Measurements from ENCODE around the gene LRRC15.

LRRC15 gene

DNA sequence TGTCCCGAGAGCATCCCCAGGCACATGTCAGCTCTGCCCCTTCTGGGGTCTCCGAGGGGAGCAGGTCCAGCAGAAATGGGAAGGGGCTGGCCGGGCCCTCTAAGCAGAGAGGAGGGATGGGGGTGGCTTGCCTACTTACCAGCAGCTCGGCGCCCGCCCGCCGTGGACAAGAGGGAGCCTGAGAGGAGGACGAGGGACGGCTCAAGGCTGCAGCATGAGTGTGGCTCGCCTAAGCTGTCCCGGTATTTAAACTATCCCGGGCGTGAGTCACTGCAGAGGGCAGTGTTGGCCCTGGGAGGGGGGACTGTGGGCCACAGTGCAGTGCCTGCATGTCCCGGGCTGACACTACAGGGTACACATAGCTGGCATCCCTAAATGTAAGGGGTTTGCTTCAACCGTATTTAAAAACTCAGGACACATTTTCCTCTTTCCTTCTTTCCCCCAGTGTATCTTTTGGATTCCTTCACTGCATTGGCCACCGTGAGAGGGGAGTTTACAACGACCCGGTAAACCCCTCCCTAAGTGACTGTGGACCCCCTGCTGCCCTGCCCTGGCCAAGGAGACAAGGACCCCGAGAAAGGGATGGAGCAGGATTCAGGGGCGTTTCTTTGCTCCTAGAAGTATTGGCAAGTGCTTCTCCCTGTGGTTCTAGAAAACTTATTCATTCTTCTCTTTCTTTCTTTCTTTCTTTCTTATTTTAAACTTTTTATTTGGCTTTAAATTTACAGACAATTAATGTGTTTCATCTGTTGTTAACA lies at the start of gene LRRC15:
LRRC15 (minus strand) TSS at position 222 of the 758 bp plus-strand sequence. CDS start 8,700 bp downstream, outside the sequence.
- no peak for DNase-seq

DNA sequence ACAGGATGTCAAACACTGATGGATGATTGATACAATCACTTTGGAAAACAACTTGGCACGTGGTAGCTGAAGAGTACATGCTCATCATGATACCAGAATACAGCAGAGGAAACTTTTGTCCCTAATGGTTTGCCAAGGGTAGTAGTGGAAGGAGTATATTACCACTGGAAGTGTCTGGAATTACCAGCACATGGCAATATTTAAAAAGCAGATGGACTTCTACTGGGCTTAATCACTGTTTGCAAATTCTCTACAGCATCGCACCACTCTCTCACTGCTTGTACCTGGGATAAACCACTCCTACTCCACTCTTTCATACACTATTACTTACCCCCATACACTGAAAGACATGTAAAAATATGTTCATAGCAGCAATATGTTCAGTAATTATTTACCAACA lies 49.1 kb upstream of the LRRC15 start:
- DNase-seq, result no peak

- no peak for DNase-seq
Observed at GRCh38 chr3:194407423-194407822, 37.9 kb upstream of the LRRC15 start.

DNA sequence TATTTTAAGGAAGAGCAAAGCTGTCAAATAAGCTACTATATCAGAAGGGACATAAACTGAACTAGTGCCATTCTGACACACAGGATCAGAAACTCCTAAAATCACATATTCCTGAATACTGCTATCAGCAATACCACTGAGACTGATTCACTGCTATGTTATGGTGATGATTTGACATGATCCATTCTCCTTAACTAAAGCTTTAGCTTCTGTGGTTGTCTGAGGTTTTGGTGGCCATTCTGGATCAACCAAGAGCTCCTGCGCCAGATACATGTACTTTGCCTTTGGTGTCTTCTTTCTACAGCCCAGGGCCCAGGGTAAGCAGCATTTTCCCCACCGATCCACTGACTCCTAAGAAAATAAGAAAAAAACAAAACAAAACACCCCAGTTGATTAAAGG lies 36.2 kb upstream of the LRRC15 start:
- no peak for DNase-seq

DNA sequence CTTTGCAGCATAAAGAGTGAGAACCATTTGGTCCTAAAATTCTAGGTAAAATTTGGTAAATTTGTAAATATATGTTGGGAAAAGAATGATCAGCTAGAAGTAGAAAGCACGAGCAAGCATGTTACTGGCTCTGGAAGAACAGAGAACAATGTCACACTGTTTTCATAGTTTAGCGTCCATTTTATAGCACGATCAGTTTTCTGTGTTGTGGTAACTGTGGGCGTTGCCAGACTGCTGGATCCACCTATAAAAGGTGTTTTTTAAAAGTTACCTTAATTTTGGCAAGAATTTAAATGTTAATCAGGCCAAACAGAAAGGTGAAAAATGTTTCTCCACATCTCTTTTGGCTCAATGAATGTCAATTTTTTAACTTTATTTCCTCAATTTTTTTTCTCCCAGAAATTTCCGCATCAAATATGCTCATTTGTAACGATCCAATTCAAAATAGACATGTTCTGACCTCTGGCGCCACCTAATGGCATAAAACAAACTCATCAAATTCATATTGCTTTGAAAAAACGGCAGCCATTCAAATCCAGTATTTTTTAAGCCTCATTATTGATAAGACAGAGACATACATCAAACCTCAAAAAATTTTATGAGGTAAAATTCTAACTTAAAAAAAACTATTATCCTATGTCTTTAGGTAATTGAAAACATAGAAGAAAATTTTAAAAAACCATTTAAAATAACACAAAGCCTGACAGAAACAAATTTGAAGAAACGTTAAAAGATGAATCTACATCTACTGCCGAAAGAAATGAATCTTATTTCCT lies 35.0 kb upstream of the LRRC15 start:
- DNase-seq, result peak; percentile 44

GRCh38 chr3:194401868-194402329 lies 32.4 kb upstream of the LRRC15 start:
- DNase-seq, result no peak

DNA sequence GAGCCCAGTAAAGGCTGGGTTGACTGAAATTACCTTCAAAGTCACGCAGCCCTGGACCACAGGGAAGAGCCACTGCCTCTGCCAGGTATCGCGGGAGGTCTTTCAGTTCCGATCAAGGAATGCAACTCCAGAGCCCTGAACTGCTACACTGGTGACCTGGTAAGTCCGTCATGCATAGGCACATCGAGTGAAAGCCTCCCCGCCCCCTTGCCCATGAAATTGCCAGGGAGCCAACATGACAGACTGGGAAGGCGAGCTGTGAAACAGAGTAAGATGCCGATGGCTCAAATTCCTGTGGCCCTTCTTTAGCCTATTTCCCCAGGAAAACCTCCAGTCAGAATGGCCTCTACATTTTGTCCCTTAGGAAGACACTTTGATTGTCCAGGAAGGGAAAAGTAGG lies 31.8 kb upstream of the LRRC15 start:
- DNase-seq, result no peak

- DNase-seq, result no peak
Observed at GRCh38 chr3:194399874-194400411, 30.4 kb upstream of the LRRC15 start.

GRCh38 chr3:194399166-194399565 lies 29.6 kb upstream of the LRRC15 start, which contains the start of gene GP5:
TSS of gene GP5 (minus strand) at chr3:194399266. CDS start at chr3:194398282, 984 bp downstream.
- no peak for DNase-seq

DNA sequence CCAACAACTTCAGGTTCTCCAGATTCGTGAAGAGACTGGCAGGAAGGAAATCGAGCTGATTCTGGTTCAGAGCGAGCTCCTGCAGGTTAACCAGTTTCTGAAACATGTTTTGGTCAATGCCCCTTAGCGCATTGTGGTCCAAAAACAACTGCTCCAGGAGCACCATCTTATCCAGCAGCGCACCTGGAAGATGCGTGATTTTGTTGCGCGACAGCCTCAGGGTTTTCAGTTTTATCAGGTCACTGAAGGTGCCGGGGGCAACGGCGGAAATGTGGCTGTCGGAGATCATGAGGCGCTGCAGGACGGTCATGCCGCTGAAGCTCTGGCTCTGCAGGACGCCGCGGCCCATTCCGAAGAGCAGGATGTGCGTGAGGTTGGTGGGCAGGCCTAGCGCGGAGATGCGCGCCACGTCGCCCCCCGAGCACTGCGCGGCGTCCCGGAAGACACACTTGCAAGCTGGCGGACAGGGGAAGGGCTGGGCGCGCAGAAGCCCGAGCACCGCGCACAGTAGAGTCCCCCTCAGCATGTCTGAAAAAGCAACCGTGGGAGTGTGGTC lies 28.3 kb upstream of the LRRC15 start:
- DNase-seq, result no peak

- no peak for DNase-seq
Observed at GRCh38 chr3:194396859-194397756, 27.6 kb upstream of the LRRC15 start.

DNA sequence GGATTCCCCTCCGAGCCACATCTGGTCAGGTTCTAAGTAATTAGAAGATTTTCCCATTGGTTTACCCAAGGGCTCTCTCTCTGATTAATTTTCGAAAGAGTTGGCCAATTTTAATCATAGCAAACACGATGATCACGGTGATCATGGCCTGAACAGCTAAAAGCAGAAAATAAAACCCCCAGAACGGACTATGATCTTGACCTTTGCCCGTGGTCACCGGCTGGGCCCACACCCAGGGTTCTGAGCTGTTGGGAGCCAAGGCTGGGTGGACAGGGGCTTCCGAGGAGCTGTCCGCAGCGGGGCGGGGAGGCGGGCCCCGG lies 27.0 kb upstream of the LRRC15 start:
- DNase-seq, result no peak

GRCh38 chr3:194395778-194396538 lies 26.4 kb upstream of the LRRC15 start:
- DNase-seq, result no peak

DNA sequence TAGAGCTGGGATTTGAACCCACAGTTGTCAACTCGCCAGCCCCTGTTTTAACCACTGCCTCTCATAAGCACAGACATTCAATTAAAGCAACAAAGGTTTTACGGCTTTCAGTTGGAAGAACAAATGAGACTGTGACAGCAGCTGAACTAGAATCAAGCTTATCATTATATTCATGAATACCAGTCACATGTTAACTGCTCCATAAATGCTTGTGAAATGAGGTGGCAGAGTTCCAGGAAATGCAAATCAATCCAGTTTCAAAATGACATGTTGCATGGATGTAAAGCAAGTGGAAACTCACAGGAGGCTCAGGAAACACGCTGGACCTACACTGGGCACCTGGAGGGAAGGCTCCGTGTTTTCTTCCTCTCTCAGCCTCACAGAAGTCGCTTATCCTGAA lies 25.7 kb upstream of the LRRC15 start:
- DNase-seq, result peak; percentile 19

GRCh38 chr3:194392576-194392975 lies 23.0 kb upstream of the LRRC15 start:
- DNase-seq, result no peak

DNA sequence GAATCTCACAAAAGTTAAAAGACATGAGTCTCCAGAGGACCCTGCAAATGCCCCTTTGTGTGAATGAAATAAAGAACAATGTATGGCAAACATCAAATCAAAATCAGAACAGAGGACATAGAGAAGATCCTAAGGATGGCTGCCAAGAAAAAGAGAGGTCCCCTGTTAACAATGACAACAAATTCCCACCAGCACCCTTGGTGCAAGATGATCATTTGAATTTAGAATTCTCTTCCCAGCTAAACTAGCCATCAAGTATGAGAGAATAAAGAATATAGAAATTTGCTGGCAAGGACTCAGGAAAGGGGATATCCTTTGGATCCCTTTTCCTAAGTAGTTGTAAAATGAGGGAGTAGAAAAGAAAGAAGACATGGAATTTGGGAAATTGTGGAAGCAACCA lies 21.3 kb upstream of the LRRC15 start:
- DNase-seq, result no peak

DNA sequence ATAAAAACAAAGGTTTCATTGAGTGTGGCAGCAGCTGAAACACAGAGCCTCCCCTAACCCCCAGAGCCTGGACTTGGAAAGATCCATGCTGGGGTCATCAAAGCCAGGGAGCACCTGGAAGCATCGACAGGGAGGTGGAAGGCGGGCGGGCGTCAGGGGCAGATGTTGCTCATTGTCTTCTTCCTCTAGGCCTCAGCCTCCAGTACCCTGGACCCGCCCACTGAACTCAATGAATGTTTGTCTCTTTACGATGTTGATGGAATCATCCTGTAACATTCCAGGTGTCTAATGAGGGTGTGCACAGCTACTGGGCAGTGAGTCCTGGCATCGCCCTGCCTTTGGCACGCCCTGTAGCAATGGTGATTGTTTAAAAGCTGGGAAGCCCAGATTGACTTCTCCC lies 19.7 kb upstream of the LRRC15 start:
- DNase-seq, result no peak

GRCh38 chr3:194387926-194388418 lies 18.4 kb upstream of the LRRC15 start:
- DNase-seq, result no peak

DNA sequence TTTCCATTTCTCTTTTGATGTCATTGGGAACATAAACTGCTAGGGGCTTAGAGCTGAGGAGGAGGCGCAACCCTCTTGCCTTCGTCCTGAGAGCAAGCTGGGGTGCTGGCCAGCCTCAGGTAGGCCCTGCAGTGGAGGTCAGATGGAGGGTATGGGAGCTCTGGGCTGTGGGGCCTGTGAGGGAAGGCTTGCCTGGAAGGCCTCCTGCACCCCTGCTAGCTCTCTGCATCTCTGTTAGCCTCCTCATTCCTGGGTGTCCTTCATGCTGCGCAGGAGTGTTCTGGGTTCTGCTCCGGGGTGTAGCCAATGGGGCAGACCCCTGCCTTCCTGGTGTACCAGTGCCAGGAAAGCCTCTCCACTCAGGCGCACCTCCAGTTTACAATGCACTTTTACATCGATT lies 17.7 kb upstream of the LRRC15 start:
- no peak for DNase-seq

DNA sequence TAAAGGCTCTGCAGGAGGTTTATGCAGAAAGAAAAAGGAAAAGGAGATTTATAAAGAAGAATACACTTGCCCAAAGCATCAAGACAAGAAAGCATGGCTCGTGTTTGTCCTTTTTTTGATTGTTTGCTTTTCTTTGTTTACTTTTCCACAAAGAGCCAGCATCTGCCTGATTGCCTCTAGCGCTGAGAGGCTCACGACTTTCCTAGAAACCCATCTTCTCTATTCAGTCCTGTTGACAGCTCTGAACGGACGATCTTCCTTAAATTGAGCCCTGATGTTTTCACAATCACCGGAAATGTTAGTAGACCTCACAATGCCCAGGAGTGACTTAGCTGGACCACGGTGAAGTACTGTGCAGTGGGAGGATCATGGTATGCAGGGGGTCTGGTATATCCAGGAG lies 17.1 kb upstream of the LRRC15 start:
- peak; percentile 37 for DNase-seq

GRCh38 chr3:194386066-194386465 lies 16.5 kb upstream of the LRRC15 start:
- no peak for DNase-seq

GRCh38 chr3:194384569-194385001 lies 15.0 kb upstream of the LRRC15 start:
- no peak for DNase-seq
